Vagina (tissue), 2 donors: Measurements from ENCODE around the gene IL16.

ENCODE experiments used
- POLR2A ChIP-seq, 2 donors: fragments of 450-650 bp; IDR thresholded peaks; one replicate each; pipeline ENCODE4 v1.6.1; 2017; ENCODE audit warnings: antibody characterized with exemption in 2 of 2, mild to moderate bottlenecking in 2 of 2, moderate library complexity in 2 of 2
- POLR2AphosphoS5 ChIP-seq, 2 donors: sonication (generic); formaldehyde crosslinking; IDR thresholded peaks; one replicate each; pipeline ENCODE4 v1.9.0; 2017; ENCODE audit warnings: antibody characterized with exemption in 2 of 2, mild to moderate bottlenecking in 2 of 2, low read depth in 1 of 2; ENCODE audit not compliant: insufficient read depth in 1 of 2

DNA sequence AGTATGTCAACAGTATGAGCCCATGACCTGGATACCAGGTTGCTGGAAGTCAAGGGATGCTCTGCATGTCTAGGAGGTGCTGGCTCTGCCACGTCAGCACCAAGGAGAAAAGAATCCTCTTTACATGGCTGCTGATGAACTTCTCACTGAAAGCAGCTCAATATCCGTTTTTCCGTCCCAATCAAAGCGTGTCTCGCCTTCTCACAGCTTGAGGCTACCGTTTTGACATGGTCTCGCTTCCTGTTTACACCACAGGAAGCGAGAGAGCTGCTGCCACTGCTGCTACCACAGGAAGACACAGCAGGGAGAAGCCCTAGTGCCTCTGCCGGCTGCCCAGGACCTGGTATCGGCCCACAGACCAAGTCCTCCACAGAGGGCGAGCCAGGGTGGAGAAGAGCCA lies 100.0 kb downstream of the IL16 start:
- TF ChIP-seq POLR2A (IDR thresholded peaks at IDR 0.05) (peak in 1 of 2 donors; percentile 22), POLR2AphosphoS5 (IDR thresholded peaks at IDR 0.05; ENCODE audit: insufficient read depth in 1 of 2, low read depth in 1 of 2) (peak in 1 of 2 donors; percentile 60)
